ENCODE results near the gene KRTAP9-2.

DNA sequence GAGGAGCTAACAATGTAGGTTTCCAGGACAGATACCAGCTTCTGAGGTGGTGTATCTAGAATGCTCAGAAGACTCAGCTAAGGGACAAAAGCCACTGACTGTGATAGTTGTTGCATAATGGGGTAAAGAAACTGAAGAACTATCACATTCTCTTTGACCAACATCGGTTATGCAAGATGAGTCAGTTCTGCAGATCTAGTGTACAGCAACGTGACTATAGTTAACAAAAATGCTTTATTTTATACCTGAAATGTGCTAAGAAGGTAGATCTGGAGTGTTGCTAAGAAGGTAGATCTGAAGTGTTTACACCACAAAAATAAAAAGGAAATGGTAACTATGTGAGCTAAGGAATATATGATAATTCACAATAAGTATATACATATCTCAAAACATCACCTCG, 41.3 kb downstream of the KRTAP9-2 start:
- TF ChIP-seq EZH2phosphoT487 (IDR thresholded peaks at IDR 0.05; ENCODE audit: insufficient read depth, low read depth) (no peak), EZH2 (IDR thresholded peaks at IDR 0.05; ENCODE audit: insufficient read depth, poor library complexity, severe bottlenecking) (no peak)

Data from GM23248 (cell line).